HG03095 (cell line): ENCODE measurements around the gene TMCC1.
"Not testable (repeated sequence)": the region's sequence is repeated elsewhere in the genome, so short reads cannot be mapped to it uniquely, and the experiment has no call there.

ENCODE experiments used
- ATAC-seq: cut with Tn5 transposase; IDR thresholded peaks from one replicate; pipeline ENCODE4 v1.9.1; 2021; ENCODE audit warnings: moderate library complexity; ENCODE audit not compliant: unreplicated experiment

The TMCC1 gene

DNA sequence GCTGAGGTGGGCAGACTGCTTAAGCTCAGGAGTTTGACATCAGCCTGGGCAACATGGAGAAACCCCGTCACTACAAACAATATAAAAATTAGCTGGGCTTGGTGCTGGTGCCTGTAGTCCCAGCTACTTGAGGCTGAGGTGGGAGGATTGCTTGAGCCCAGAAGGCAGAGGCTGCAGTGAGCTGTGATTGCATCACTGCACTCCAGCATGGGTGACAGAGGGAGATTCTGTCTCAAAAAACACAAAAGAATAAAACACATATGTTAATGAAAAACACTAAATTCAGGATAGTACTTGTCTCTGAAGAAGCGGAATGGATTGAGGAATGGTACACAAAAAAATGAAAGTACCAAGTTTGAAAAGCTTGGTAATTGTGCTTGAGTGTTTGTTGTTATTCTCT is 159.1 kb downstream of the TMCC1 start:
- ATAC-seq = no peak

DNA sequence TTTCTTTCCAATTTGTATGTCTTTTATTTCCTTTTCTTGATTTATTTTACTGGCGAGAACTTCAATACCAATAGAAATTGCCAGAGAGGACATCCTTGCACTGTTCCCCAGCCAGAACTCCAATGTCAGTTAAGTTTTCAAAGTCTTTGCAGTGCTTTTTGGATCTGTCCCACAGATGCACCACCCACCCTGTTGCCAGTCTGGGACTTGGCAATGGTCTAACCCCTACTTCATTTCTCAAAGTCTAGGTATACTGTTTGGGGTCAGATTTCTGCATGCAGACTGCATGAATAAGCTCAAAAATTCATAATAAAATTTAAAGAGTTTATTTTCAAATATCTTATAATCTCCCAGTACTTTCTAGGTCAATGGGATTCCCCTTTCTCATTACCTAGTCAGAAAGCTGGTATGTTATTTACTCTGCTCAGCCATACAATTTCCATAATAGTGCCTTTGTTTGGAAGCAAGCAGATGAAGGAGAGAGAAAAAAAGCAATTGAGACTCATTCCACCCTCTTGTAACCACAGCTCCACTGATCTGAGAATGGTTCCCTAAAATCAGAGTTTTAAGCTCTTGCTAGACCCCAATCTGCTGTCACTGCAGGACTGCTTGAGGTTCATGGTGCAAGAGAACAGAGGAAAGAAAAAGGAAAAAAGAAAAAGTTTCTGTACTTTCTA is 161.2 kb downstream of the TMCC1 start:
- no peak for ATAC-seq

DNA sequence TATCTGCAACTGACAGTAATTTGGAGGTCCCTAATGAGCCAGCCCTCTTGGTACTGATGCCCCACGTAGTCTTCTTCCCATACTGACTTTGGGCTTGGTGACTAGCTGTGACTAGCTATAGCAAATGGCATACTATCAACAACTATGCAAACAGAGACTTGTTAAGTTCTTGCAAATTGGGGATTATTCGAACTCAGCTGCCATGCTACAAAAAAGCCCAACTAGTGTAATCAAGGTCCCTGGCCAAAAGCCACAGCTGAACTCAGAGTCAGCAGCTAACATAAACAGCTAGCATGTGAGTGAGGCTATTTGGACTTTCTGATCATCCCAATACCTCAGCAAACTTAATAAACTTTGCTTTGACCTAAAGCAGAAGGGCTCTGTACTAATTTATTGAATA is 165.8 kb downstream of the TMCC1 start:
- no peak for ATAC-seq

DNA sequence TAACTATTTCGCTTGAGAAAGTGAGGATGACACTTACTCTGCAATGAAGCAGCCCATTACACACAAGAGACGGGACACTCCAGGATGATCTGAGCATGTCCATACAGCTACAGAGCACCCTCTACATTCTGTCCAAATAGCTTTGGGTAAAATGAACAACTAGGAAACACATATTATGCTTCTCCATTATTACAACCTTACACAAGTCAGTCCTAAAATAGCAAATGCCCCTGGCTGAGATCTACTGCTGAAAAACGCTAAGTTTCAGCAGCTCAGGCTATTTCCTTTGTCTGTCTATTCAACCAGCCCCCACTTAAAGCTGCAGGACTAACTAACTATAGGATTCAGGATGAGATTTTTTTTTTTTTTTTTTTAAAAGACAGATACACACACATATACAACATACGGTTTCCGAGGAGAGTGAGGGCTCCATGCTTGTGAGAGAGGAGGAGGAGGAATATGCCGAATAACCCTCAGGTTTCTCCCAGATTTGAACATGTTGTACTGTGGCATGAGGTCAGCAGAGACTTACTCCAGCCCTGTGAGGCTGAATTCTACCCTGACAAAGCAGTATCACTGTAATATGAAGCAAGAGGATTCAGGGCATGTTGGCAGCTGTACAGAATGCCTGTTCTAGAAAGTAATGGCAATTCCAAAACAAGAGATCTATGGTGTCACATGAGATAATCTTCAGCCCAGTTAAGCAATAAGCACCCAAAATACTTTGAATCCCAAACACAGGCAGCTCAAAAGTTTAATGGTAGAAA is 169.8 kb downstream of the TMCC1 start:
- no peak for ATAC-seq

DNA sequence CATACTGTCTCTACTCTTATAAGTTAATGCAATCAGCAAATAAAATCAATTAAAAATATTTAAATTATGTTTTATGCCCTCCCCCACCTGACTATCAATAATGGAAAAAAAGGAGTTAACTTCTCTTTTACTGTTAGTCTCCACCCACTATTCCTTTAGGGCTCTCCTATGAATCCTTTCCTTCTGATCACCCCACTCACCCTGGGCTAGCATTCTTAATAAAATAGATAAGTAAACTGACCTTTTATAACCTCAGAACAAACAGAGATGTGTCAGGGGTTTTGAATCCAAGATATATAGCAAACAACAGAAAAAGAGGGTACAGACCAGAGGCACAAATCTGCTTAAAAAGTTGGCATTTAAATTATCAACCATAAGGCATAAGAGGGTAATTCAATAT is 171.0 kb downstream of the TMCC1 start:
- no peak for ATAC-seq

DNA sequence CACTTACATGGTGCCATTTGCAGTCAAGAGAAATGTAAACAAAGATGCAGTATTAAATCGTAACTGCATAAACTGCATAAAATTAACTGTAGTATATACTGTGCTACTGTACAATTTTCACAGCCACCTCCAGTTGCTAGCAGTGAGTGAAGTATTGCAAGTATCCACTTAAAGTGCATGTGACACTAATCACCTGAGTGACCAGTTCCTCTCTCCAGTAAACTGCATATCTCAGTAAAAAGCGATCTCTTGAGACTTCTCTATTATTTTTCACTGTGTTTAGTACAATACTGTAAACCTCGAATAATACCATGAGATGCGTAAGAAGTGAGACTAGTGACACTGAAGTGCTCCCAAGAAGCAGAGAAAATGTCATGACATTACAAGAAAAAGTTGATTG is 175.3 kb downstream of the TMCC1 start:
- ATAC-seq = no peak

DNA sequence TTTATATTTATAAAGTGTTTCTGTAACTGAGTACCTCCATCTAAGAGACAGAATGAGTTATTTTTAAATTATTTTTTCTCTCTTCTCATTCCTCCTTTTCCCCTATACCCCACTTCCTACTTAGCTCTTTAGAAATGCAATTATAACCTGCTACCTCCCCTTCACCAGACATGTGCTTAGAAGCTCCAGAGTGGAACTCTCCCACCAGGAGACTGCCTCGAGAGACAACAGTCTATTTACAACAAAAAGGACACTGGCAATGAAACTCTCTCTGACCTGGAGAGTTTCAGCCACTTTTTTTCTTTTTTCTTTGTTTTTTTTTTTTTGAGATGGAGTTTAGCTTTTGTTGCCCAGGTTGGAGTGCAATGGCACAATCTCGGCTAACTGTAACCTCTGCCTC is 177.7 kb downstream of the TMCC1 start:
- no peak for ATAC-seq

DNA sequence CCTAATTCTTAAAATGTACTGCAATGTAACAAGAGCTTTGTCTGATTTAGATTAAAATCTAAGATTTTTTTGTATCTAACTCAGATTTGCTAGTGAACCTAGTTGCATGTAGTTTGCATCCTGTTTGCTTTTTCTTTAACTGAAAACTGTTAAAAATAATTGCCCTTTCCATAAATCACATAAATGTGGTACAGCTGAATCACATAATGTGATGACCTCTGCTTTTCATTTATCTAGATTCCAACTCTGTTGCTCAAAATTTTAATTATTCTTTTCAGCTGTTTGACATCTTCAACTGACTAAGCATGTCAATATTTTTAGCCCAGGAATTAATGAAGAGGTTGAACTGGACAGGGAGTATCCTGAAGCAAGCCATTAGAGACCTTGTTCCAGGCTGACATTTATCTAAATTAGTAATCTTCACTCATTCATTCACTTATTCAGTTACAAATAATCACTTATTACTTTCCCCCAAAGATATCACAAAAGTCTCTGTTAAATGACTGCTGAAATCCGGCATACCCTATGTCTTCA is 185.1 kb downstream of the TMCC1 start:
- ATAC-seq = no peak

DNA sequence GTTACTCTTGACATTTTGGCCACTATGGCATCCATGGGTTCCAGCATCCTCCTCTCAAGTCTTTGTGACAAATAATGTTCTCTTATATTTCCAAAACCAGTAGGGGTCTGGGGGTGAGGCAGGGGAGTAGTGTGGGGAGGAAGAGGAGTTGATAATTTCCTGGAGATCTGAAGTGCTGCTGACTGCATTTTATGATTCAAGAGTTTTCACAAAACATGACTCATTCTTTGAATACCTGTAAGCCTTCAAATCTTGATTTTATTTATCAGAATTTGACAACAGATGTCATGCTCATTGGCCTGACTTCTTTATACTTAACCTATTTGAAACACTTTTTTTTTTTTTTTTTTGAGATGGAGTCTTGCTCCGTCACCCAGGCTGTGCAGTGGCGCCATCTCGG is 188.2 kb downstream of the TMCC1 start:
- ATAC-seq = no peak

DNA sequence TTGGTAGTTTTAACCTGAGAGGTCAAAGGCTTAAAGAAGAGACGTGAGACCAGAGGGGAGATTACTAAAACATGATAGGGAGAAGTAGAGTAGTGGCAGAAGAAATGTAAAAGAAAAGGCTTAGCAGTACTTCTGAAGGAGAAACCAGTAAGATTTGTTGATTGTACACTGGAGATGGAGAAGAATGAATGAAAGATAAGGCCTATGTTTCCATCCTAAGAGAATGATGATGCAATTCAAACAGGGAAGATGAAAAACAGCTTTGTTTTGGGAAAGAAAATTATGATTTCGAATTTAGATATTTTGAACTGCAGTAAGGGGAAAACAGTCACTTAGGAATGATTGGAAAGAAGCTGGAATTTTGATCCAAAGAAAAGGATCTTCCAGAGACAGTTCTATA is 189.6 kb downstream of the TMCC1 start:
- ATAC-seq = no peak

DNA sequence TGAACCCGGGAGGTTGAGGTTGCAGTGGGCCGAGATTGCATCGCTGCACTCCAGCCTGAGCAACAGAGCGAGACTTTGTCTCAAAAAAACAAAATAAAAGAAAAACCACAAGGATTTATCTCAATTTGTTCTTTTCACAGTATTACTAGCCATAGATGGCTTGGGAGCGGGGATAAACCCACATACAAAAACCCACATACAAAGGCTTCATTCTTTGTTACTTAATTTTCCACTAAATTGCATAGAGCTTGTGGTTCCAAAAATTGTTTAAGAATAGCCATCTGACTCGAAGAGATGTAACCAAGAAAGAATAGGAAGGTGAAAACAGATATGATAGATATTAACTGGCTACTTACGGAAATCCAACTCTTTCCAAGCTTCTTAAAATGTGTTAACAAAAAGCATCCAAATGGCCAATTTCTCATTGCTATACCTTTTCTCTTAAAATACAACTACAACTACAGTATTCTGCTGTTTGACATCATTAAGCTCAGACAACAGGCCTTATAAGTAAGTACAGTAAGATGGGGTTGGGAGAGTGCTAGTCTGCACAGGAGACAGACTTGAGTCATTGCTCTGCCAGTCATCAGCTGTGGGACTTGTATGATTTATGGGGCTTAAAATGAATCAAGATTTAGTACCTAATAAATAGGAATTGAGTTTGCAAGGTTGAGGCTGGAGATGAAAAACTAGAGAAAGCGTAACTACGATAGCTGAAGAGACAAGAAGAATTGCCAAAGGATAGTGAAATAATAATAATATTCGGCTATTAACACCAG is 190.4 kb downstream of the TMCC1 start:
- ATAC-seq = no peak

DNA sequence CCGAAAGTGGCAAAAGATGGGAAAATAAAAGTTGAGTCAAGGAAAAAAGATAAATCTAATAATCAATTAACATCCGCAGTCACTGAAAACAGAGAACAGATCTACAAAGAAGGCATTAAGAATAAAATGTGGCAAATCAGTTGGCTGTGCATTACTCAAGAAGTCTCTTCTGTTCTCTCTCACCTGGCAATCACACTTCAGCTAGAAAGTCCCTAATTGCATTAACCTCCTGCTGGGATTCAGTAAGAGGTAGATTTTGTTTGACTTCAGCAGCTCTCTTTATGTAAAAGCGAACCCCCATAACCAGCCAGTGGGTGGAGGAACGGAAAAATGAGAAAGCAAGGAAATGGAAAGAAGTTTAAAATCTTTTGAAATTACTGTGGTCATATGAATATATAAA is 192.3 kb downstream of the TMCC1 start:
- no peak for ATAC-seq

DNA sequence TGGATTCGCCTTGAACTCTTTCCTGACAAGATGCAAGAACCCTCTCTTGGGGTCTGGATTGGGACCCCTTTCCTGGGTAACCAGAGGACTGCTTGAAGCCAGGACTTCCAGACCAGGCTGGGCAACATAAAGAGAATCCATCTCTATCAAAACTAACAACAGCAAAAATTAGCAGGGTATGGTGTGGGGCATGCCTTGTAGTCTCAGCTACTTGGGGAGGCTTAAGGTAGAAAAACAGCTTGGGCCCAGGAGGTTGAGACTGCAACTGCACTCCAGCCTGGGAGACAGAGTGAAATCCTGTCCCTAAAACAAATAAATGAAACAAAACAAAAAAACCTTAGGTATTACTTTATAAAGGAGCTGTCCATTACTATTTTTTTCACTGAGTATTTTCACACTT is 193.9 kb downstream of the TMCC1 start:
- ATAC-seq = no peak

DNA sequence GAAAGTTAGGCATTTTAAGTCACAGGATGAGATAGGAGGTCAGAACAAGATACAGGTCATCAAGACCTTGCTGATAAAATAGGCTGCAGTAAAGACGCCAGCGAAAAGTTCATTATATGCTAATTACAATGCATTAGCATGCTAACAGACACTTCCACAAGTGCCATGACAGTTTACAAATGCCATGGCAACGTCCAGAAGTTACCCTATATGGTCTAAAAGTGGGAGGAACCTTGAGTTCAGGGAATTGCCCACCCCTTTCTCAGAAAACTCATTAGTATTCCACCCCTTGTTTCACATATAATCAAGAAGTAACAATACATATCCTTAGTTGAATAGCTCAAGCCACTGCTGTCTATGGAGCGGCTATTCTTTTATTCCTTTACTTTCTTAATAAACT is 194.3 kb downstream of the TMCC1 start:
- ATAC-seq = no peak

DNA sequence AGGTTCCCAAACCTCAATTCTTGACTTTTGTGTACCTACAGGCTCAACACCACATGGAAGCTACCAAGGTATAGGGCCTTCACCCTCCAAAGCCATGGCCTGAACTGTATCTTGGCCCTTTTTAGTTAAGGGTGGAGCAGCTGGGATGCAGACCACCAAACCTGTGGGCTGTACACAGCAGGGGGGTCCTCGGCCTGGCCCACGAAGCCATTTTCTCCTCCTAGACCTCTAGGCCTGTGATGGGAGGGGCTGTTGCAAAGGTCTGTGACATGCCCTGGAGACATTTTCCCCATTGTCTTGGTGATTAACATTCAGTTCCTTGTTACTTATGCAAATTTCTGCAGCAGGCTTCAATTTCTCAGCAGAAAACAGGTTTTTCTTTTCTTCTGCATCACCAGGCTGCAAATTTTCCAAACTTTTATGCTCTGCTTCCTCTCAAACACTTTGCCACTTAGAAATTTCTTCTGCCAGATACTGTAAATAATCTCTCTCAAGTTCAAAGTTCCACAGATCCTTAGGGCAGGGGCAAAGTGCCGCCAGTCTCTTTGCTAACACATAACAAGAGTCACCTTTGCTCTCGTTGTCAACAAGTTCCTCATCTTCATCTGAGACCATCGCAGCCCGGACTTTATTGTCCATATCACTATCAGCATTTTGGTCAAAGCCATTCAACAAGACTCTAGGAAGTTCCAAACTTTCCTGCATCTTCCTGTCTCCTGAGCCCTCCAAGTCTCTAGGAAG is 196.1 kb downstream of the TMCC1 start:
- no peak for ATAC-seq

DNA sequence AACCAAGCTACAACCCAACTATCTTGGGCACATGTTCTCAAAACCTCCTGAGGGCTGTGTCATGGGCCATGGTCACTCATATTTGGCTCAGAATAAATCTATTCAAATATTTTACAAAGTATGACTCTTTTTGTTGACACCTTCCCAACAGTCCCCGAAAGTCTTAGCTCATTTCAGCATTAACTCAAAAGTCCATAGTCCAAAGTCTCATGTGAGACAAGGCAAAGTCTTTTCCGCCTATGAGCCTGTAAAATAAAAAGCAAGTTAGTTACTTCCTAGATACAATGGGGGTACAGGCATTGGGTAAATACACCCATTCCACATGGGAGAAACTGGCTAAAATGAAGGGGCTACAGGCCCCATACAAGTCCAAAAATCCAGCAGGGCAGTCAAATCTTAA is 197.1 kb downstream of the TMCC1 start:
- not testable (repeated sequence) for ATAC-seq

DNA sequence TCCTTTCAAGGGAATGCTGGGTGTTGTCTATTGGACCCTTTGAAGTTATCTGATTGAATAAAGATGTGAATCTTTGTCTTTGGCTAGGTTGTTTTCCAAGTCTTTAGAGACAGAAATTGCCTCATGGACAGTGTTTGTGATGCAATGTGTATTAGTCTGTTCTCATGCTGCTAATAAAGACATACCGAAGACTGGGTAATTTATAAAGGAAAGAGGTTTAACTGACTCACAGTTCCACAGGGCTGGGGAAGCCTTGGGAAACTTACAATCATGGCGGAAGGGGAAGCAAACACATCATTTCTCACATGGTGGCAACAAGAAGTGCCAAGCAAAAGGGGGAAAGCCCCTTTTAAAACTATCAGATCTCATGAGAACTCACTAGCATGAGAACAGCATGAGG is 198.3 kb downstream of the TMCC1 start:
- no peak for ATAC-seq

DNA sequence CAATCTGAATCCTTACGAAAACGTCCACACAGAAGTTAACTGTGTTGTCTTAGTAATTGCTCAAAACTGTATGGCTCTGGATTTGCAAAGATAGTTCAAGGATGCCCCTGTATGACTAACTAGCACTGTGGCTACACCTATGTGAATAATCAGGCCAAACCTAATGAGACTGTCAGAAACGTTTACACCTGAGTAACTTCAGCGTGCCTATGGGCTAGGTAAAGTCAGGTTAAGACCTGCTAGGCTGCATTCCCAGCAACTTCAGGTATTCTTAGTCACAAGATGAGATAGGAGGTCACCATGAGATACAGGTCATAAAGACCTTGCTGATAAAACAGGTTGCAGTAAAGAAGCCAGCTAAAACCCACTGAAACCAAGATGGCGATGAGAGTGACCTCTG is 199.3 kb downstream of the TMCC1 start:
- ATAC-seq = no peak

DNA sequence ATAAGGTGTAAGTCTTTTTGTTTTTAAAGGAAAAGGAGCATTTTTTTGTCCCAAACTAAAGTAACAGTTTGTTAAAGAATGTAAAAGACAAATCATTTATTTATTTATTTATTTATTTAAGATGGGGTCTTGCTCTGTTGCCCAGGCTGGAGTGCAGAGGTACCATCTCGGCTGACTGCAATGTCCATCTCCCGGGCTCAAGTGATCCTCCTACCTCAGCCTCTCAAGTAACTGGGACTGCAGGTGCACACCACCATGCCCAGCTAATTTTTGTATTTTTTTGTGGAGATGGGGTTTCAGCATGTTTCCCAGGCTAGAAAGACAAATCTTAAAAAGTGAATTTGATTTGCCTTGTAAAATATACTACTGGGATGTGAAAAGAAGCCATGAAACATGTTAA is 200.8 kb downstream of the TMCC1 start:
- ATAC-seq = no peak

DNA sequence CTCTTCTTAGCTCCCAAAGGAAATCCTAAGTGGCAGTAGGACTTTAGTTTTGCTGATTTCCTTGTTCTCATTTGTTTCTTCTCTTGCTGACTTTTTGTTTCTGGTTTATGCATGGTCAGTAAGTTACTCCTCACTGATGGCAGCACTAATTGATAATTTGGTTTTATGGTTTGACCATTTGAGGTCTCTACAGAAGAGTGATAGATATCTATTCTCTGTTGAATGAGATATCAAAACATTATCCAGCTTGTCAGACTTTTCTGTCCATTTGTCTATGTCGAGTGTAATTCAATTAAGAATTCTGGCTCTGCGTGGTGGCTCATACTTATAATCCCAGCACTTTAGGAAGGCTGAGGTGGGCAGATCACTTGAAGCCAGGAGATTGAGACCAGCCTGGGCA is 202.5 kb downstream of the TMCC1 start:
- ATAC-seq = no peak

DNA sequence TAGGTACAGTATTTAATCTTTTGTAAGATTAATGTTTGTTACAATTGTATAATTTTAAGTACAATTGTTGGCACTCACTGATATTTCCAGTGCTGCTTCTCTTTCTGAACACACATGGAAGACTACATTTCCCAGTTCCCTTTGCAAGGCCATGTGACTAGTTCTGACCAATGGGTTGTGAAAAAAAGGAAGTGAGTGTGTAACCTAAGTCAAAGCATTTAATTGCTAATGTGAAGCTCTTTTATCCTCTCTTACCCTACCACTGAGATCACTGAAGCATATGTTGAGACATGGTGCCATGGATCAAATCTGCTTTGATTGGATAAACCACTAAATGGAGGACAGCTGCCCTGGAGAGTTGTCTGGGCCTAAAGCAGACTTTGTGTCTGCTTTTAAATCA is 203.1 kb downstream of the TMCC1 start:
- ATAC-seq = peak; percentile 57
